GM21447 (cell line): ENCODE data around the gene STAMBPL1.
A peak's percentile ranks its signal among the peaks of the same experiment; 100 is the strongest.
"Not testable (repeated sequence)": the region's sequence is repeated elsewhere in the genome, so short reads cannot be mapped to it uniquely, and the experiment has no call there.

Experiments
- ATAC-seq: cut with Tn5 transposase; IDR thresholded peaks from one replicate; pipeline ENCODE4 v1.9.1; 2021; ENCODE audit not compliant: unreplicated experiment

Gene STAMBPL1

GRCh38 chr10:88879534-88880281 is at the start of gene STAMBPL1:
TSS of gene STAMBPL1 (plus strand) at chr10:88880245. CDS start at chr10:88901709, 21,464 bp downstream.
- ATAC-seq: peak; percentile 52

GRCh38 chr10:88830643-88831268 is 49.3 kb upstream of the STAMBPL1 start:
- ATAC-seq: no peak

GRCh38 chr10:88831709-88832108 is 48.3 kb upstream of the STAMBPL1 start:
- ATAC-seq: no peak

- no peak for ATAC-seq
These were observed 47.7 kb upstream of the STAMBPL1 start for GRCh38 chr10:88832376-88832775.

GRCh38 chr10:88833156-88833555 is 46.9 kb upstream of the STAMBPL1 start:
- no peak for ATAC-seq

- no peak for ATAC-seq
These were observed 46.3 kb upstream of the STAMBPL1 start for GRCh38 chr10:88833723-88834122.

GRCh38 chr10:88835096-88835909 is 44.7 kb upstream of the STAMBPL1 start:
- ATAC-seq: peak; percentile 88

GRCh38 chr10:88835910-88836221 is 44.2 kb upstream of the STAMBPL1 start:
- no peak for ATAC-seq

GRCh38 chr10:88837632-88838031 is 42.4 kb upstream of the STAMBPL1 start:
- ATAC-seq: not testable (repeated sequence)

GRCh38 chr10:88838766-88839350 is 41.2 kb upstream of the STAMBPL1 start:
- ATAC-seq: no peak

- no peak for ATAC-seq
These were observed 39.9 kb upstream of the STAMBPL1 start for GRCh38 chr10:88840104-88840503.

- ATAC-seq: no peak
These were observed 39.2 kb upstream of the STAMBPL1 start for GRCh38 chr10:88840881-88841280.

GRCh38 chr10:88841316-88842111 is 38.5 kb upstream of the STAMBPL1 start:
- ATAC-seq: no peak

- no peak for ATAC-seq
These were observed 36.9 kb upstream of the STAMBPL1 start for GRCh38 chr10:88843171-88843570.

- no peak for ATAC-seq
These were observed 31.5 kb upstream of the STAMBPL1 start for GRCh38 chr10:88848499-88848898.

- no peak for ATAC-seq
These were observed 30.8 kb upstream of the STAMBPL1 start for GRCh38 chr10:88849234-88849633.

- no peak for ATAC-seq
These were observed 29.3 kb upstream of the STAMBPL1 start for GRCh38 chr10:88850712-88851111.

- ATAC-seq: no peak
These were observed 28.3 kb upstream of the STAMBPL1 start, which contains the start of gene ANKRD22 for GRCh38 chr10:88851706-88852105. TSS of gene ANKRD22 (minus strand) at chr10:88851844. CDS start at chr10:88851607, 237 bp downstream.

- ATAC-seq: no peak
These were observed 27.7 kb upstream of the STAMBPL1 start for GRCh38 chr10:88852327-88852726.

- no peak for ATAC-seq
These were observed 26.7 kb upstream of the STAMBPL1 start for GRCh38 chr10:88853155-88853881.
